Upper lobe of right lung (tissue), 1 donor: ENCODE measurements around the gene C3orf22. TPM values are rescaled to one million over a fixed set of nuclear protein-coding genes. Genes with fewer than 3 reads are reported as not detected.
A peak's percentile ranks its signal among the peaks of the same experiment; 100 is the strongest.

Source experiments
- ATAC-seq: fragments of 200-7000 bp; cut with Tn5 transposase; one replicate; pipeline ENCODE4 v1.9.1; 2020; ENCODE audit warnings: mild to moderate bottlenecking, moderate library complexity
- DNase-seq: peaks from one replicate; pipeline ENCODE4 v3.0.0-alpha.2; 2020
- H3K27ac ChIP-seq: fragments of 200-600 bp; one replicate; pipeline ENCODE4 v1.8.0; 2022
- H3K27me3 ChIP-seq: fragments of 200-600 bp; one replicate; pipeline ENCODE4 v1.8.0; 2022; ENCODE audit warnings: mild to moderate bottlenecking
- H3K36me3 ChIP-seq: fragments of 200-600 bp; one replicate; pipeline ENCODE4 v1.8.0; 2022
- H3K4me1 ChIP-seq: fragments of 200-600 bp; one replicate; pipeline ENCODE4 v1.8.0; 2022
- H3K4me3 ChIP-seq: fragments of 200-600 bp; one replicate; pipeline ENCODE4 v1.8.0; 2022; ENCODE audit warnings: mild to moderate bottlenecking
- H3K9me3 ChIP-seq: fragments of 200-600 bp; one replicate; pipeline ENCODE4 v1.8.0; 2022
- CTCF ChIP-seq: fragments of 200-600 bp; IDR thresholded peaks from one replicate; pipeline ENCODE4 v1.8.0; 2022; ENCODE audit warnings: antibody characterized with exemption
- intact Hi-C: fragments of 100-400 bp; cut with DNase I; formaldehyde crosslinking; loops from one replicate; pipeline ENCODE4 v1.11.0; 2022
- total RNA-seq: library from RNA; stranded (reverse); fragmentation: NEBNext Ultra II Directional; extraction: Animal tissue kit (Norgen Biotek cat#: 25700); gene quantifications from one replicate; pipeline ENCODE4 v1.2.1, GENCODE V29; 2021
- donor health status: DM: no; HTN: yes; CAD: no; lungs with severe emphysema.

Gene C3orf22
- total RNA-seq, 1 donor from 2014 or later, result not detected

GRCh38 chr3:126582311-126582710 is 23.6 kb upstream of the C3orf22 start:
- no peak for TF ChIP-seq CTCF
- Histone ChIP-seq H3K4me3 (no peak overlapping the region), H3K27me3 (no peaks in the 10 kb centered on the region), H3K27ac (no peak overlapping the region), H3K4me1 (no peaks in the 10 kb centered on the region), H3K36me3 (no peaks in the 10 kb centered on the region), H3K9me3 (no peaks in the 10 kb centered on the region)
- DNase-seq (no peak), ATAC-seq (no peak)
- intact Hi-C loops, result no loop called here

GRCh38 chr3:126581569-126581968 is 22.8 kb upstream of the C3orf22 start:
- no peaks in the 10 kb centered on the region for H3K36me3 ChIP-seq
- DNase-seq (no peak), ATAC-seq (no peak)
- no peak overlapping the region for H3K4me3 ChIP-seq
- no peaks in the 10 kb centered on the region for H3K9me3 ChIP-seq
- TF ChIP-seq CTCF, result no peak
- no peaks in the 10 kb centered on the region for H3K27me3 ChIP-seq
- no peak overlapping the region for H3K27ac ChIP-seq
- no peaks in the 10 kb centered on the region for H3K4me1 ChIP-seq
- intact Hi-C loops, result no loop called here

GRCh38 chr3:126580746-126581145 is 22.0 kb upstream of the C3orf22 start:
- Histone ChIP-seq H3K4me3 (no peak overlapping the region), H3K36me3 (no peaks in the 10 kb centered on the region), H3K4me1 (no peaks in the 10 kb centered on the region), H3K9me3 (no peaks in the 10 kb centered on the region), H3K27ac (no peak overlapping the region), H3K27me3 (no peaks in the 10 kb centered on the region)
- intact Hi-C loops, result no loop called here
- no peak for ATAC-seq
- no peak for DNase-seq
- no peak for TF ChIP-seq CTCF

GRCh38 chr3:126578702-126579101 is 20.0 kb upstream of the C3orf22 start:
- no peaks in the 10 kb centered on the region for H3K9me3 ChIP-seq
- no peaks in the 10 kb centered on the region for H3K36me3 ChIP-seq
- no peak for TF ChIP-seq CTCF
- DNase-seq (no peak), ATAC-seq (peak; percentile 48)
- intact Hi-C loops, result no loop called here
- no peaks in the 10 kb centered on the region for H3K4me1 ChIP-seq
- H3K4me3 ChIP-seq, result no peak overlapping the region
- no peaks in the 10 kb centered on the region for H3K27me3 ChIP-seq
- no peak overlapping the region for H3K27ac ChIP-seq

- no peak for TF ChIP-seq CTCF
- Histone ChIP-seq H3K36me3 (no peaks in the 10 kb centered on the region), H3K9me3 (no peaks in the 10 kb centered on the region), H3K4me3 (no peak overlapping the region), H3K27me3 (no peaks in the 10 kb centered on the region), H3K27ac (no peak overlapping the region), H3K4me1 (no peaks in the 10 kb centered on the region)
- ATAC-seq (no peak), DNase-seq (no peak)
- intact Hi-C loops, result no loop called here
Observed at GRCh38 chr3:126577261-126577660, 18.5 kb upstream of the C3orf22 start.

- no peak for TF ChIP-seq CTCF
- DNase-seq (peak; percentile 76), ATAC-seq (peak; percentile 73)
- intact Hi-C loops, result no loop called here
- H3K27ac ChIP-seq, result no peak overlapping the region
- no peak overlapping the region for H3K4me3 ChIP-seq
- no peaks in the 10 kb centered on the region for H3K4me1 ChIP-seq
- no peaks in the 10 kb centered on the region for H3K27me3 ChIP-seq
- H3K36me3 ChIP-seq, result no peaks in the 10 kb centered on the region
- no peaks in the 10 kb centered on the region for H3K9me3 ChIP-seq
Observed at GRCh38 chr3:126573492-126574117, 14.9 kb upstream of the C3orf22 start.
